Naive thymus-derived CD4-positive, alpha-beta T cell (primary cell): ENCODE measurements around the gene PLA2G2F. TPM values are rescaled to one million over a fixed set of nuclear protein-coding genes. Genes with fewer than 3 reads are reported as not detected.

Source experiments
- ATAC-seq: fragments of 150-1000 bp; cut with Tn5 transposase; 2 replicates; pipeline ENCODE4 v1.10.0; 2021; ENCODE audit warnings: mild to moderate bottlenecking, moderate library complexity
- CTCF ChIA-PET: fragments of 350-600 bp; sonication (Branson Sonifier 250); formaldehyde crosslinking; loops from one replicate; lab custom pipeline; 2021; ENCODE audit warnings: antibody characterized with exemption; lab: Charles Lee
- POLR2A ChIA-PET: fragments of 350-600 bp; sonication (Branson Sonifier 250); formaldehyde crosslinking; loops from one replicate; lab custom pipeline; 2021; ENCODE audit warnings: antibody characterized with exemption, inconsistent platforms; lab: Charles Lee
- DNase-seq, 9 donors: peaks; one replicate each; pipeline versions ENCODE4 v3.0.0 to v3.0.0-alpha.2; 2020 to 2022; ENCODE audit warnings: mixed read lengths in 1 of 9
- H3K27ac ChIP-seq: one replicate; pipeline ENCODE4 v1.7.0; 2013; ENCODE audit warnings: mild to moderate bottlenecking, low read depth, low read length, moderate library complexity
- H3K27me3 ChIP-seq, 2 donors: one replicate each; pipeline ENCODE4 v1.7.0; 2013; ENCODE audit warnings: low read length in 2 of 2, mild to moderate bottlenecking in 2 of 2, moderate library complexity in 2 of 2; ENCODE audit not compliant: control insufficient read depth in 2 of 2, insufficient read depth in 2 of 2
- H3K36me3 ChIP-seq, 3 experiments: 1 replicate in 2 of 3; 2 replicates in 1 of 3; pipeline ENCODE4 v1.7.0; 2013; ENCODE audit warnings: low read length in 3 of 3, mild to moderate bottlenecking in 3 of 3, moderate library complexity in 1 of 3; ENCODE audit not compliant: insufficient read depth in 3 of 3, control insufficient read depth in 2 of 3
- H3K4me1 ChIP-seq, 2 donors: one replicate each; pipeline ENCODE4 v1.7.0; 2013; ENCODE audit warnings: low read length in 2 of 2, mild to moderate bottlenecking in 2 of 2, moderate library complexity in 1 of 2; ENCODE audit not compliant: control insufficient read depth in 2 of 2, insufficient read depth in 2 of 2
- H3K4me3 ChIP-seq: 2 replicates; pipeline ENCODE4 v1.7.0; 2013; ENCODE audit warnings: mild to moderate bottlenecking, low read length
- H3K9me3 ChIP-seq, 3 experiments: 1 replicate in 2 of 3; 2 replicates in 1 of 3; pipeline ENCODE4 v1.7.0; 2013; ENCODE audit warnings: low read length in 3 of 3; ENCODE audit not compliant: control insufficient read depth in 2 of 3
- H3K27ac Mint-ChIP-seq, 9 donors: one replicate each; pipeline ENCODE4 v1.8.0; 2020 to 2022; ENCODE audit warnings: mixed read lengths in 9 of 9, mild to moderate bottlenecking in 8 of 9, moderate library complexity in 5 of 9, inconsistent platforms in 2 of 9
- H3K27me3 Mint-ChIP-seq, 5 donors: one replicate each; pipeline ENCODE4 v1.8.0; 2021 to 2022; ENCODE audit warnings: mixed read lengths in 5 of 5, mild to moderate bottlenecking in 1 of 5
- H3K36me3 Mint-ChIP-seq, 5 donors: one replicate each; pipeline ENCODE4 v1.8.0; 2020 to 2022; ENCODE audit warnings: mixed read lengths in 5 of 5, mild to moderate bottlenecking in 3 of 5, inconsistent platforms in 1 of 5
- H3K4me1 Mint-ChIP-seq, 7 donors: one replicate each; pipeline ENCODE4 v1.8.0; 2020 to 2022; ENCODE audit warnings: mixed read lengths in 7 of 7, mild to moderate bottlenecking in 3 of 7, inconsistent platforms in 1 of 7
- H3K4me3 Mint-ChIP-seq, 10 donors: one replicate each; pipeline ENCODE4 v1.8.0; 2020 to 2022; ENCODE audit warnings: mild to moderate bottlenecking in 10 of 10, mixed read lengths in 10 of 10, moderate library complexity in 6 of 10, inconsistent platforms in 2 of 10
- H3K9me3 Mint-ChIP-seq, 11 donors: one replicate each; pipeline ENCODE4 v1.8.0; 2020 to 2022; ENCODE audit warnings: mixed read lengths in 11 of 11, mild to moderate bottlenecking in 4 of 11, inconsistent platforms in 1 of 11, moderate library complexity in 1 of 11
- intact Hi-C, 2 donors: fragments of 100-400 bp; cut with micrococcal nuclease; formaldehyde crosslinking; loops; one replicate each; pipeline ENCODE4 v1.15.1; 2023
- polyA plus RNA-seq, 2 donors: library from polyadenylated mRNA; unstranded; fragments of 300-500 nt; fragmentation: Illumina TruSeq; gene quantifications; one replicate each; pipeline ENCODE4 v1.2.3, GENCODE V29; 2021
- total RNA-seq, 6 experiments: library from RNA in 5 of 6; stranded (reverse) in 5 of 6; gene quantifications; 1 replicate in 5 of 6; 2 replicates in 1 of 6; pipeline ENCODE4 v1.2.3 and lab custom pipeline; 2021 to 2026

Gene PLA2G2F
- total RNA-seq (not detected), polyA plus RNA-seq (not detected), total RNA-seq (lab: John Stamatoyannopoulos, UW) (not detected)

DNA sequence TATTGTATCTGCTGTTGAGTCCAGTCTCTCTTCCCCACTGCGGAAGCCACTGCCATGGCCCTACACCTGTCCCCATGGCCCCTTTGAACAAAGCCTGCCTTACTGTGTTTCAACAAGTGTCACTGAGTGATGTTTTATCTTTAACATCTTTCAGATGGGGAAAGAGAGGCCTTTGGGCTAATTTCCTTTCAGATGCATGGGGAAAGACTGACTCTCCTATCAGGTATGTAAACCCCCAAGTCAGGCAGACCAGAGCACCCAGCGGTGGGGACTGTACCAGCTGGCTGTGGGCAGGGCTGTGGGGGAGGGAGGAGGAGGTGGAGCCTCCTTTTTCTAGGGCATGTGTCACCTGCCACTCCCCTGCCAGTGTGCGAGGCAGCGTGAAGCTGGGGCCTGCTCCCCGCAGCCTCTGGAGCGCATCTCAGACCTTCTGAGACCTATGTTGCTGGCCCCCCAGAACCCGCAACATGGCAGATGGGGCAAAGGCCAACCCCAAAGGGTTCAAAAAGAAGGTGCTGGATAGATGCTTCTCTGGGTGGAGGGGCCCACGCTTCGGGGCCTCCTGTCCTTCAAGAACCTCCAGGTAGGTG lies at the start of gene PLA2G2F:
Gene PLA2G2F (plus strand): TSS at position 363 of the 590 bp plus-strand sequence. CDS start 105 bp downstream, at position 468.
- intact Hi-C loops = no loop called here
- H3K27me3 ChIP-seq = no peaks in the 10 kb centered on the region
- ATAC-seq (no peak), DNase-seq (no peak)
- Mint-ChIP-seq H3K4me3 (no peak within 1 kb of the TSS), H3K36me3 (no peaks in the 10 kb centered on the region), H3K4me1 (no peaks in the 10 kb centered on the region), H3K27me3 (peaks cover 4 to 24% (median 11%) of the 10 kb centered on the region in 5 donors), H3K9me3 (peaks cover 0 to 2% (median 0%) of the 10 kb centered on the region in 11 donors), H3K27ac (no peak within 1 kb of the TSS)
- no peaks in the 10 kb centered on the region for H3K36me3 ChIP-seq
- H3K9me3 ChIP-seq = no peaks in the 10 kb centered on the region
- H3K4me3 ChIP-seq = no peak within 1 kb of the TSS
- POLR2A ChIA-PET = no interaction called here
- CTCF ChIA-PET = no interaction called here
- H3K4me1 ChIP-seq = no peaks in the 10 kb centered on the region
- no peak within 1 kb of the TSS for H3K27ac ChIP-seq

DNA sequence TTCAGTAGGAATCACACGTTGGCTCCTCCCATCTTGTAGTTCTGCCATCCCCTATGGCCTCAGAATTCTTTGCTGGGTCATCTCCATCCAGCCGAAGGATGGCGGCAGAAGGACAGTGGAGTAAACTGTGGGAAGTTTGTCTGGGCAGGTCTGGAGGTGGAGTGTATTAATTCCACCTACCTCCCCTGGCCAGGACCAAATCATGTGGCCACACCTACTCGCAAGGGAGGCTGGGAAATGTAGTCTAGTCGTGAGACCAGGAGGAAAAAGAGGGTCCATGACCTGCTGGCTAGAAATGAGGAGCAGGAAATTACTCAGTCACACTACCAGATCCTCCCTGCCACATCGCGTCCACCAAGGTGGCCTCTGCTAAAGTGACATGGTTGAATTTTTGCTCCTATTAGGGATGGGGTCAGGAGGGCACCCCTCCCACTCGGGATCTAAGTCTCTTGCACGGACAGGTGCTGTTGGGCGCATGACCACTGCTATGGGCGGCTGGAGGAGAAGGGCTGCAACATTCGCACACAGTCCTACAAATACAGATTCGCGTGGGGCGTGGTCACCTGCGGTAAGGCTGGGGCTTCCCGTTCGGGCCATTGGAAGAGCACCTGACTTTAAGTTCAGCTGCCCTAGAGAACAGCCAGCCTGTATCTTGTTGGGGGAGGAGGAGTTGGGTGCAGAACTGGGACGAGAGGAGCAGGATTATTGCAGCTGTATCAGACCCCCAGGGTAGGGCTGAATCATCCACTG lies 49.6 kb upstream of the PLA2G2F start:
- no peaks in the 10 kb centered on the region for H3K4me1 ChIP-seq
- no peak overlapping the region for H3K27ac ChIP-seq
- H3K27me3 ChIP-seq = no peaks in the 10 kb centered on the region
- H3K27ac Mint-ChIP-seq = no peak overlapping the region
- no peak overlapping the region for H3K4me3 Mint-ChIP-seq
- H3K9me3 ChIP-seq = no peaks in the 10 kb centered on the region
- no peak for DNase-seq
- no peaks in the 10 kb centered on the region for H3K36me3 Mint-ChIP-seq
- intact Hi-C loops = no loop called here
- ChIA-PET POLR2A (no interaction called here), CTCF (no interaction called here)
- peaks cover 0 to 4% (median 0%) of the 10 kb centered on the region in 11 donors for H3K9me3 Mint-ChIP-seq
- no peaks in the 10 kb centered on the region for H3K36me3 ChIP-seq
- no peak for ATAC-seq
- no peaks in the 10 kb centered on the region for H3K4me1 Mint-ChIP-seq
- H3K4me3 ChIP-seq = no peak overlapping the region
- H3K27me3 Mint-ChIP-seq = peaks cover 0 to 22% (median 6%) of the 10 kb centered on the region in 5 donors

GRCh38 chr1:20090119-20090518 lies 49.0 kb upstream of the PLA2G2F start:
- intact Hi-C loops = no loop called here
- no peaks in the 10 kb centered on the region for H3K36me3 ChIP-seq

DNA sequence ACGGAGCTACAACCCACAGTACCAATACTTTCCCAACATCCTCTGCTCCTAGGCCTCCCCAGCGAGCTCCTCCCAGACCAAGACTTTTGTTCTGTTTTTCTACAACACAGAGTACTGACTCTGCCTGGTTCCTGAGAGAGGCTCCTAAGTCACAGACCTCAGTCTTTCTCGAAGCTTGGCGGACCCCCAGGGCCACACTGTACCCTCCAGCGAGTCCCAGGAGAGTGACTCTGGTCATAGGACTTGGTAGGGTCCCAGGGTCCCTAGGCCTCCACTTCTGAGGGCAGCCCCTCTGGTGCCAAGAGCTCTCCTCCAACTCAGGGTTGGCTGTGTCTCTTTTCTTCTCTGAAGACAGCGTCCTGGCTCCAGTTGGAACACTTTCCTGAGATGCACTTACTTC lies 48.5 kb upstream of the PLA2G2F start:
- no peak overlapping the region for H3K4me3 ChIP-seq
- H3K4me1 ChIP-seq = no peaks in the 10 kb centered on the region
- H3K27me3 ChIP-seq = no peaks in the 10 kb centered on the region
- Mint-ChIP-seq H3K4me3 (no peak overlapping the region), H3K9me3 (peaks cover 0 to 4% (median 0%) of the 10 kb centered on the region in 11 donors), H3K27ac (no peak overlapping the region), H3K36me3 (no peaks in the 10 kb centered on the region), H3K4me1 (no peaks in the 10 kb centered on the region), H3K27me3 (peaks cover 0 to 22% (median 6%) of the 10 kb centered on the region in 5 donors)
- H3K36me3 ChIP-seq = no peaks in the 10 kb centered on the region
- DNase-seq = no peak
- ChIA-PET POLR2A (no interaction called here), CTCF (interaction anchor here (0.5 kb wide), 1 partner anchor 362 kb away, joined by 3 read pairs; no protein-coding TSS in a partner anchor)
- no peaks in the 10 kb centered on the region for H3K9me3 ChIP-seq
- no peak for ATAC-seq
- H3K27ac ChIP-seq = no peak overlapping the region
- intact Hi-C loops = no loop called here

More at GRCh38 chr1:20090119-20090518, 49.0 kb upstream of the PLA2G2F start:
- Histone ChIP-seq H3K27me3 (no peaks in the 10 kb centered on the region), H3K4me1 (no peaks in the 10 kb centered on the region), H3K27ac (no peak overlapping the region), H3K4me3 (no peak overlapping the region), H3K9me3 (no peaks in the 10 kb centered on the region)
- ATAC-seq (no peak), DNase-seq (no peak)
- CTCF ChIA-PET = no interaction called here
- no peak overlapping the region for H3K27ac Mint-ChIP-seq
- H3K4me1 Mint-ChIP-seq = no peaks in the 10 kb centered on the region
- H3K36me3 Mint-ChIP-seq = no peaks in the 10 kb centered on the region
- H3K4me3 Mint-ChIP-seq = no peak overlapping the region
- H3K9me3 Mint-ChIP-seq = peaks cover 0 to 4% (median 0%) of the 10 kb centered on the region in 11 donors
- H3K27me3 Mint-ChIP-seq = peaks cover 0 to 22% (median 6%) of the 10 kb centered on the region in 5 donors
- POLR2A ChIA-PET = no interaction called here

DNA sequence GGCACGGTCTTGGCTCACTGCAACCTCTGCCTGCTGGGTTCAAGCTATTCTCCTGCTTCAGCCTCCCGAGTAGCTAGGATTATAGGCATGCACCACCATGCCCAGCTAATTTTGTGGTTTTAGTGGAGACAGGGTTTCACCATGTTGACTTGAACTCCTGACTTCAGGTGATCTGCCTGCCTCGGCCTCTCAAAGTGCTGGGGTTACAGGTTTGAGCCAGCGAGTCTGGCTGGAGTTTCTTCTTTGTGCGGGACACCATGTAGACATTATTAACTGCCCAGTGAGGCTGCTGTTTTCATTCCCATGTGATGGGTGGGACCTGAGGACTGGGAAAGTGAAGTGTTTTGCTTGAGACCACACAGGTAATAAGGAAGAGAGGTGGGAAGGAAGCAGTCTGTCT lies 45.8 kb upstream of the PLA2G2F start:
- Mint-ChIP-seq H3K4me1 (no peaks in the 10 kb centered on the region), H3K9me3 (no peaks in the 10 kb centered on the region), H3K4me3 (no peak overlapping the region), H3K27me3 (peaks cover 0 to 22% (median 5%) of the 10 kb centered on the region in 5 donors), H3K27ac (no peak overlapping the region), H3K36me3 (no peaks in the 10 kb centered on the region)
- H3K36me3 ChIP-seq = no peaks in the 10 kb centered on the region
- intact Hi-C loops = no loop called here
- H3K4me3 ChIP-seq = no peak overlapping the region
- DNase-seq (no peak), ATAC-seq (no peak)
- no peaks in the 10 kb centered on the region for H3K9me3 ChIP-seq
- H3K27ac ChIP-seq = no peak overlapping the region
- H3K4me1 ChIP-seq = no peaks in the 10 kb centered on the region
- ChIA-PET CTCF (interaction anchor here (0.6 kb wide), 1 partner anchor 58 kb away, joined by 3 read pairs; no protein-coding TSS in a partner anchor), POLR2A (no interaction called here)
- no peaks in the 10 kb centered on the region for H3K27me3 ChIP-seq

- Mint-ChIP-seq H3K4me3 (no peak overlapping the region), H3K27me3 (peaks cover 0 to 22% (median 5%) of the 10 kb centered on the region in 5 donors), H3K27ac (no peak overlapping the region), H3K9me3 (no peaks in the 10 kb centered on the region), H3K36me3 (no peaks in the 10 kb centered on the region), H3K4me1 (no peaks in the 10 kb centered on the region)
- Histone ChIP-seq H3K27ac (no peak overlapping the region), H3K4me1 (no peaks in the 10 kb centered on the region), H3K9me3 (no peaks in the 10 kb centered on the region), H3K4me3 (no peak overlapping the region), H3K36me3 (no peaks in the 10 kb centered on the region), H3K27me3 (no peaks in the 10 kb centered on the region)
- intact Hi-C loops = no loop called here
- POLR2A ChIA-PET = no interaction called here
- CTCF ChIA-PET = interaction anchor here (0.6 kb wide), 2 partner anchors 54 to 58 kb away, joined by 3 read pairs; no protein-coding TSS in a partner anchor
- DNase-seq (no peak), ATAC-seq (no peak)
These were observed 45.2 kb upstream of the PLA2G2F start for GRCh38 chr1:20093940-20094391.
